PFSK-1 (cell line): ENCODE results near the gene PRR33.

Source experiments
- FOXP2 ChIP-seq: optimal IDR thresholded peaks from 2 replicates; pipeline ENCODE3; 2011; ENCODE audit warnings: borderline replicate concordance, control low read depth, inconsistent platforms; ENCODE audit not compliant: insufficient read depth; ENCODE audit errors: extremely low read length, extremely low read depth
- POLR2AphosphoS5 ChIP-seq: IDR thresholded peaks from 2 replicates; pipeline ENCODE4 v1.6.1; 2012; ENCODE audit warnings: low read depth, mild to moderate bottlenecking, control low read depth, low read length, moderate library complexity
- SIN3A ChIP-seq: IDR thresholded peaks from 2 replicates; pipeline ENCODE4 v1.6.1; 2012; ENCODE audit warnings: mild to moderate bottlenecking, low read length, moderate library complexity, borderline replicate concordance; ENCODE audit not compliant: insufficient read depth
- TAF1 ChIP-seq: IDR thresholded peaks from 2 replicates; pipeline ENCODE4 v1.6.1; 2012; ENCODE audit warnings: low read length, control low read depth, borderline replicate concordance; ENCODE audit not compliant: insufficient read depth
- TF ChIP-seq, protein P1 (sequence below), 2 experiments: IDR thresholded peaks; 2 replicates each; pipeline versions ENCODE4 v1.6.1 to v1.8.0; 2011 to 2012; ENCODE audit warnings: low read depth in 2 of 2, low read length in 2 of 2, control low read depth in 1 of 2, inconsistent platforms in 1 of 2, mild to moderate bottlenecking in 1 of 2, moderate library complexity in 1 of 2; ENCODE audit not compliant: insufficient read depth in 1 of 2

PRR33 gene

DNA sequence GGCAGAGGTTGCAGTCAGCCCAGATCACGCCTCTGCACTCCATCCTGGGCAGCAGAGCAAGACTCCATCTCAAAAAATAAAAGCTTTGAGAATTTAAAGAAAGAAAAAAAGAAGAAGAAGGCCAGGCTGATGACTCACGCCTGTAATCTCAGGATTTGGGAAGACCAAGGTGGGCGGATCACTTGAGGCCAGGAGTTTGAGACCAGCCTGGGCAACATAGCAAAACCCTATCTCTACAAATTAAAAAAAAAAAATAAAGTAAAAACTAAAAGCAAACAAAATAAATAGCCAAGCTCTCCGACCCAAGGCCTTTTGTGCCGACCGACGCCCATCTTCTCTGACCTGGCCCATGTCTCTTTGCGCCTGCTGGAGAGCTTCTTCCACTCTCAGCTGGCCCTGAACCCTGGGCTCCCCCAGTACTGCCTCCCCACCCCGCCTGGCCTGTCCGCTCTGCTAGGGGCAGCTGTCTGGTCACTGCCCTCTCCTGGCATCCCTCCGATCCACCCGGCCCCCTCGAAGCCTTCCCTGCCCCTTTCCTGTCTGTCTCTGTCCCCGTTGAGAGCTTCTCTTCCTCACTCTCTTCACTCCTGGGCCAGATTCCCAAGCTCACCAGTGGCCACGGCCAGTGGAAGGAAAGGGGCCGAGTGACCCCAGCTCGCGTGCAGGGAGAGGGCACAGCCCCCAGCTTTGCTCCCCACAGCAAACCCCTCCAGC lies 43.6 kb downstream of the PRR33 start:
- TF ChIP-seq, protein P1, sequence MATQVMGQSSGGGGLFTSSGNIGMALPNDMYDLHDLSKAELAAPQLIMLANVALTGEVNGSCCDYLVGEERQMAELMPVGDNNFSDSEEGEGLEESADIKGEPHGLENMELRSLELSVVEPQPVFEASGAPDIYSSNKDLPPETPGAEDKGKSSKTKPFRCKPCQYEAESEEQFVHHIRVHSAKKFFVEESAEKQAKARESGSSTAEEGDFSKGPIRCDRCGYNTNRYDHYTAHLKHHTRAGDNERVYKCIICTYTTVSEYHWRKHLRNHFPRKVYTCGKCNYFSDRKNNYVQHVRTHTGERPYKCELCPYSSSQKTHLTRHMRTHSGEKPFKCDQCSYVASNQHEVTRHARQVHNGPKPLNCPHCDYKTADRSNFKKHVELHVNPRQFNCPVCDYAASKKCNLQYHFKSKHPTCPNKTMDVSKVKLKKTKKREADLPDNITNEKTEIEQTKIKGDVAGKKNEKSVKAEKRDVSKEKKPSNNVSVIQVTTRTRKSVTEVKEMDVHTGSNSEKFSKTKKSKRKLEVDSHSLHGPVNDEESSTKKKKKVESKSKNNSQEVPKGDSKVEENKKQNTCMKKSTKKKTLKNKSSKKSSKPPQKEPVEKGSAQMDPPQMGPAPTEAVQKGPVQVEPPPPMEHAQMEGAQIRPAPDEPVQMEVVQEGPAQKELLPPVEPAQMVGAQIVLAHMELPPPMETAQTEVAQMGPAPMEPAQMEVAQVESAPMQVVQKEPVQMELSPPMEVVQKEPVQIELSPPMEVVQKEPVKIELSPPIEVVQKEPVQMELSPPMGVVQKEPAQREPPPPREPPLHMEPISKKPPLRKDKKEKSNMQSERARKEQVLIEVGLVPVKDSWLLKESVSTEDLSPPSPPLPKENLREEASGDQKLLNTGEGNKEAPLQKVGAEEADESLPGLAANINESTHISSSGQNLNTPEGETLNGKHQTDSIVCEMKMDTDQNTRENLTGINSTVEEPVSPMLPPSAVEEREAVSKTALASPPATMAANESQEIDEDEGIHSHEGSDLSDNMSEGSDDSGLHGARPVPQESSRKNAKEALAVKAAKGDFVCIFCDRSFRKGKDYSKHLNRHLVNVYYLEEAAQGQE (IDR thresholded peaks at IDR 0.05; ENCODE audit: insufficient read depth in 1 of 2, low read depth in 2 of 2, low read length in 2 of 2) = no peak
- TF ChIP-seq TAF1 (no peak), SIN3A (no peak), POLR2AphosphoS5 (no peak), FOXP2 (no peak)

DNA sequence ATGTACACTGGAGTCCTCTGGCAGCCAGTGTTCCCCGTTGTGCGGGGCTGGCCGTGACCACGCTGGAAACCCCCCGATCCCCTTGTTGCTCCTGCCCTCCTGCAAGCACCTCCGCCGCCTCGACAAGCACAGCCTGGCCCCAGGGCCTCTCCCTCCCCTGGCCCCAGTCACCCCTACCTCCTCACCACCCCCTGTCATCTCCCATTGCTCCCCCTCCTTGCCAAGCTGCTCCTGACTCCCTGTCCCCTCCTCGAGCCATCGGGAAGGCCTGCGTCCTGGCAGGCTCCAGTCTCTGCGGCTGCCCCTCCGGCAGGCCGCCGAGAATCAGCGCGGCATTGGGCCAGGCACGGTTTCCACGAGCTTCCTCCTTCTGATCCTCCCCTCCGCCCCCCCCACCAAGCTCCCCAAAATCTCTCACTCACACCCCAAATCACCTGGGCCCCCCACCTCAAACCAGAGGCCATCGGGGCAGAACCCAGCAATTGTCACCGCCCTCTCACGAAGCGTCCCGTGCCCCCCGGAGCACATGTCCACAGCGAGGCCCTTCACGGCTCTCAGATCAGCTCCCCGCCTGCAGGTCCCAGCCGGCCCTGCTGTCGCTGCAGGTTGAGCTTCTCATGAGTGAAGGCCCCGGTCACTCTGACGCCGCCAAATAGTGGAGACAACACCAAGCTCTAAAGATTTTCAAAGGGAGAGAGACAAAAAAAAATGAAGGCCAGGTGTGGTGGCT lies 44.5 kb downstream of the PRR33 start:
- TF ChIP-seq TAF1 (no peak), SIN3A (no peak), FOXP2 (no peak)

DNA sequence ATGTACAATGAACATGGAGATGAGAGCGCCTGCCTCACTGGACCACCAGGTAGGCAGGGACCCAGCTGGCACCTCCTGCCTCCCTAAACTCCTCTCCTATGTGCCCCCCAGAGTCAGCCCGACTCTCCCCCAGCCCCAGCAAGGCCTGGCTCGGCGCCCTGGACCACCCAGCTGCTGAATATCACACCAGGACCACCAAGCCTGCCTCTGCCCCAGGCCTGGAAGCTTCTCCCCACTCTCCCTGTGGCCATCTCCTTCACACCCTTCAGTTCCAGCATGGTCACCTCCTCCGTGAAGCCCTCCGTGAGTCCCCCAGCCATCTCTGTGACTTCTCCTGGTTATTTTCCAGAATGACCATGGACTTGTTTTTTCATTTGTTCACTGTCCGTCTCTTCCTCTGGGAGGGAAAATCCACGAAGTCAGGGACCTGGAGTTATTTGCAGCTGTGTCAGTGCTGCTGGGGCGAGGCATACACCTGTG lies 45.2 kb downstream of the PRR33 start:
- TF ChIP-seq TAF1 (no peak), SIN3A (no peak), POLR2AphosphoS5 (no peak), FOXP2 (no peak)
- TF ChIP-seq, protein P1 (IDR thresholded peaks at IDR 0.05; ENCODE audit: insufficient read depth in 1 of 2, low read depth in 2 of 2, low read length in 2 of 2) = no peak

DNA sequence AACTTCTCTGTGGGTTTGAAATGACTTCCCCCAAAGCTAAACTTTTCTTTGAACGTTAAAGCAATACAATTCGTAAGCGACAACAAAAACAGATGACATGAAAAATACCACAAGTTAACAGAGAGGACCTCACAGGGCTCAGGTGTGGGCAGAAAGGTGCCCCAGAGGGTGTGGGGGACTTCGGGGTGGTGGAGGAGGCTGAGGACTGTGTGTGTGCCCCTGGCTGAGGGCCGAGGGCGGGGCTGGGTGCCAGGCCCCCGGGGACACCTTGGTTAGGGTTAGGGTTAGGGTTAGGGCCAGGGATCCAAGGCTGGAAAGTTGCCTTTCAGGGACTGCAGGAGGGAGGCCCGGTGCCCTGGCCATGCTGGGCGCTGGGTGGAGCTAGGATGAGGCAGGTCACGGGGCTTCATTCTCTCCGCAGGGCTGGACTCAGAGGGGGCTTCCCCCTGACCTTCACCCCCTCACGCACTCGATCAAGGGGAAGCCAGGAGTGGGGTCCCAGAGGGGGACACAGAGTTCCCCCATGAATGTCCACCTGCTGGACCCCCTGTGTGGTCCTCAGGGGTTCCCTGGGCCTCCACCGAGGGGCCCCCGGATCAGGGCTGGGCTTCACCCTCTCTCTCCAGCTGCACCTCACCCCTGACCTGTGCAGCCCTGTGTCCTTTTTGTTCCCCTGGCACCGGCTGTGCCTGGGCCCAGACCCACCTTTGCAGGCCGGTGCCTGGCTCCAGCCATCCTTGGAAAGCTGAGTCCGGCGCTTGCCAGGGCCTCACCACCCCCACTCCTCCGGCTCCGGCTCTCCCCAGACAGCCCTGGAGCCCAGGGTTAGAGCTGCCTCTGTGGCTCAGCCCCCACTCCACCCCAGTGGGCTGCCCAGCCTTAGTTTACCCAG lies 45.9 kb downstream of the PRR33 start:
- TF ChIP-seq FOXP2 = no peak
- no peak for TF ChIP-seq TAF1
- TF ChIP-seq, protein P1 (IDR thresholded peaks at IDR 0.05; ENCODE audit: insufficient read depth in 1 of 2, low read depth in 2 of 2, low read length in 2 of 2) = no peak
- no peak for TF ChIP-seq POLR2AphosphoS5
- TF ChIP-seq SIN3A = no peak

DNA sequence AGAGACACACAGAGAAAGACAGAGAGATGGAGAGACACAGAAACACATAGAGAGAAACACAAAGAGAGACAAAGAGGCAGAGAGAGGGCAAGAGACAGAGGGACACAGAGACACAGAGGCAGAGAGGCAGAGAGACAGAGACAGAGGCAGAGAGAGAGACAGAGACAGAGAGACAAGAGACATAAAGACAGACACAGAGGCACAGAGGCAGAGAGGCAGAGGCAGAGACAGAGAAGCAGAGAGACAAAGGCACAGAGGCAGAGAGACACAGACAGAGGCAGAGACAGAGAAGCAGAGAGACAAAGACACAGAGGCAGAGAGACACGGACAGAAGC lies 46.6 kb downstream of the PRR33 start:
- TF ChIP-seq, protein P1 (IDR thresholded peaks at IDR 0.05; ENCODE audit: insufficient read depth in 1 of 2, low read depth in 2 of 2, low read length in 2 of 2) = no peak
- no peak for TF ChIP-seq SIN3A
- no peak for TF ChIP-seq POLR2AphosphoS5
- no peak for TF ChIP-seq TAF1
- TF ChIP-seq FOXP2 = no peak
